Bone marrow (tissue), 2 donors: ENCODE measurements around the gene HCFC1.
A peak's percentile ranks its signal among the peaks of the same experiment; 100 is the strongest.

Experiments
- DNase-seq, 2 donors: peaks; one replicate each; lab custom pipeline; 2025; lab: John Stamatoyannopoulos, UW

Gene HCFC1

GRCh38 chrX:153938226-153938786 is 33.3 kb downstream of the HCFC1 start:
- no peak for DNase-seq

GRCh38 chrX:153937056-153937455 is 34.6 kb downstream of the HCFC1 start:
- no peak for DNase-seq

- DNase-seq, result no peak
These were observed 36.2 kb downstream of the HCFC1 start for GRCh38 chrX:153935326-153935851.

- peak in 1 of 2 donors; percentile 3 for DNase-seq
These were observed 36.8 kb downstream of the HCFC1 start, which contains the start of gene NAA10 for GRCh38 chrX:153934762-153935325. Gene NAA10 (minus strand): TSS chrX:153935037. CDS start chrX:153934904, 133 bp downstream.

- no peak for DNase-seq
These were observed 37.4 kb downstream of the HCFC1 start for GRCh38 chrX:153934148-153934761.

- DNase-seq, result peak in 1 of 2 donors; percentile 27
These were observed 37.9 kb downstream of the HCFC1 start for GRCh38 chrX:153933748-153934147.

GRCh38 chrX:153932220-153932915 is 39.2 kb downstream of the HCFC1 start:
- no peak for DNase-seq

GRCh38 chrX:153931748-153932147 is 39.9 kb downstream of the HCFC1 start:
- no peak for DNase-seq

GRCh38 chrX:153931151-153931550 is 40.5 kb downstream of the HCFC1 start:
- no peak for DNase-seq

GRCh38 chrX:153930011-153930910 is 41.4 kb downstream of the HCFC1 start:
- no peak for DNase-seq

- no peak for DNase-seq
These were observed 42.0 kb downstream of the HCFC1 start for GRCh38 chrX:153929576-153929975.

GRCh38 chrX:153928846-153929245 is 42.8 kb downstream of the HCFC1 start:
- no peak for DNase-seq

GRCh38 chrX:153927922-153928760 is 43.5 kb downstream of the HCFC1 start:
- peak; percentile 52 to 88 for DNase-seq

- no peak for DNase-seq
These were observed 44.0 kb downstream of the HCFC1 start for GRCh38 chrX:153927672-153927921.

- peak; percentile 26 to 85 for DNase-seq
These were observed 44.6 kb downstream of the HCFC1 start for GRCh38 chrX:153926858-153927671.

GRCh38 chrX:153926552-153926857 is 45.1 kb downstream of the HCFC1 start:
- no peak for DNase-seq

- no peak for DNase-seq
These were observed 45.7 kb downstream of the HCFC1 start, which contains the start of gene ARHGAP4 for GRCh38 chrX:153925739-153926551. Gene ARHGAP4 (minus strand): TSS chrX:153926264. CDS start chrX:153926202, 62 bp downstream.

GRCh38 chrX:153925387-153925738 is 46.3 kb downstream of the HCFC1 start:
- no peak for DNase-seq

- peak in 1 of 2 donors; percentile 35 for DNase-seq
These were observed 47.3 kb downstream of the HCFC1 start for GRCh38 chrX:153924149-153924861.
